HG03575 (cell line): Measurements from ENCODE around the gene MAGI2.
"Not testable (repeated sequence)": the region's sequence is repeated elsewhere in the genome, so short reads cannot be mapped to it uniquely, and the experiment has no call there.

ENCODE experiments used
- ATAC-seq: cut with Tn5 transposase; IDR thresholded peaks from one replicate; pipeline ENCODE4 v1.9.1; 2021; ENCODE audit not compliant: unreplicated experiment, insufficient number of reproducible peaks, low FRiP score; ENCODE audit errors: extremely low read depth

The MAGI2 gene

GRCh38 chr7:79452495-79453265 lies 787 bp downstream of the MAGI2 start:
- no peak for ATAC-seq

GRCh38 chr7:79452032-79452494 lies 1.4 kb downstream of the MAGI2 start:
- ATAC-seq, result no peak

GRCh38 chr7:79451580-79451979 lies 1.9 kb downstream of the MAGI2 start:
- no peak for ATAC-seq

- not testable (repeated sequence) for ATAC-seq
These were observed 10.7 kb downstream of the MAGI2 start for GRCh38 chr7:79442766-79443165.

- no peak for ATAC-seq
These were observed 17.1 kb downstream of the MAGI2 start for GRCh38 chr7:79436378-79436777.

DNA sequence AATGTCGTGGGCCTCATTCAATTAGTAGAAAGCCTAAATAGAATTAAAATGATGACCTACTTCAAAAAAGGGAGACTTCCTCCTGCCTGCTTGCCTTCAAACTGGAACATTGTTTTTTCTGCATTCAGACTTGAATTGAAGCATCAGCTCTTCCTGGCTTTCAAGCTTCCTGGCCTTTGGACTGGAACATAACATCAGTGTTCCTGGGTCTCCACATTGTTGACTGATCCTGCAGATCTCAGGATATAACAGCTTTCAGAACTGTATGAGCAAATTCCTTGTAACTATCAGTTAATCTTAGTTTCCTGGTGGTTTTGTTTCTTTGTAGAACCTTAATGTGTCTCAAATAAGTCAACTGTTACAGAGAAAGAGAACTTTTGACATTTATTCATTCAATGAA lies 18.6 kb downstream of the MAGI2 start:
- ATAC-seq, result no peak

DNA sequence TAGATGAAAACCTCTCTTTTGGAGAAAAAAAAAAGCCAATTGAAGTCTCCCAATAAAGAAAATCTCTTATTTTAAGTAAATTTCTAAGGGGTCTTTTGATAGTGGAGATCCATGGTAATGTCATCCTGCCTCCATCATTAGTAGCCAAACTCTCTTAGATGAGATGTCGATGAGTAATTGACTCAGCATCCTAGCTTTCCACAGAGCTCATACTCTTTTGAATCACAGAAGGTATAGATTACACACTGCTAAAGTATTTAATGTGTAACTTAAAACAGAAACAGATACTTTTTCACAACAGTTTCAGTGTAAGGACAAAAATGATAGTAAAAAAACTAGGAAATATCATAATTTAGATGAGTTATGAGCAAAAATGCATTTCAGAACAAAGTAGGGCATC lies 19.4 kb downstream of the MAGI2 start:
- ATAC-seq, result no peak

DNA sequence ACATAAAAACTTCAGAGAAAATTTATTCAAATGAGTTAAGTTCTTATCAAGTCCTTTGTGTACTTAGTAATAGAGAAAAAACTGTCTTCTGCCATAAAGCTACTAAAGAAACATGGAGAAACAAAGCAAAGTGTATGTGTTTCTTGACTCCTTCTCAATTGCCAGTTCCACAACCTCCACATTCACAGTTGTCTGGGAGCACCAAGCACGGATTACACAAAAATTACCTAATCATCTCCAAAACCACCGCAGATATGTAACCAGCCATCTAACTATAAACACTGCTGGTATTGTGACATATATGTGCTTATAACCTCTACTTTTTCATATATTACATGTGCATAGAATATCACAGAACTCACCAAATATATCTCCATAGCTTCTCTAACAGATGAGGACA lies 23.1 kb downstream of the MAGI2 start:
- ATAC-seq, result no peak

GRCh38 chr7:79425665-79426064 lies 27.8 kb downstream of the MAGI2 start:
- ATAC-seq, result no peak

GRCh38 chr7:79421751-79422150 lies 31.7 kb downstream of the MAGI2 start:
- no peak for ATAC-seq

- no peak for ATAC-seq
These were observed 33.0 kb downstream of the MAGI2 start for GRCh38 chr7:79420464-79420863.

DNA sequence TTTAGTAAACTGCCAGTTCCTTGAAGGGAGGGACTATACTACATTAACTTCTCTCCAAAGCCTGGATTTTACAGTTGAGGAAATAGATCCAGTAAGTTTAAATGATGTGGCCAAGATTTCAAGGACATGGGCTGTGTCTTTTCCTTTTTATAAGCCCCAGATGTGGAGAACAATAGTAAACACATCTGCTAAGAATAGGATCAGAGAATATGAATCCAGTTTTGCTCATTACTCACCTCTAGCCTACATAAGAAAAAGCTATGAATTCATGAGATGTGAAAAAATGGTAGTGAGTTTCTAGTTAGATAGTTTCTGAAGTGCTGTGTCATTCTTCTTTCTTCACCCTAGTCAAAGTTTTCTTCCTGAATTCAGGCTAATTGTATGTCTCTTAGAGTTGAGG lies 38.6 kb downstream of the MAGI2 start:
- no peak for ATAC-seq

DNA sequence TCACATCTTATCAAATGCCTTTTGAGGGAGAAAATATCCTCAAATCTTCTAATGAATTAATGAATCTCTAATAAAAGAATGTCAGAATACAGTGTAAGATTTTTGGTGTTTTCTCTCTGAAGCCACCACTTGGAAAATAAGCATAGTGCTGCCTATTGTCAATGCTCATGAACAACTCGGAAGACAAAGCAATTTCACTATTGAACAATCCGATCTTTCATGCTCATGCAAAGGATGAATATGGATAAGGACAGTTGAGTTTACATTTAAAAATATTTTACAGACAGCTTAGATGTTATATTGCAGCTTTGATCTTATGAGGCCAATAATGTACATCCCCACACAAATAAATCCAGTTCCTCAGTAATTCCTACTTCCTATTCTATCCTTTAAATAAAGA lies 40.6 kb downstream of the MAGI2 start:
- no peak for ATAC-seq

GRCh38 chr7:79412438-79412837 lies 41.0 kb downstream of the MAGI2 start:
- no peak for ATAC-seq

- ATAC-seq, result no peak
These were observed 43.1 kb downstream of the MAGI2 start for GRCh38 chr7:79410345-79410744.

GRCh38 chr7:79407351-79407750 lies 46.1 kb downstream of the MAGI2 start:
- no peak for ATAC-seq

- no peak for ATAC-seq
These were observed 47.1 kb downstream of the MAGI2 start for GRCh38 chr7:79406371-79406770.

DNA sequence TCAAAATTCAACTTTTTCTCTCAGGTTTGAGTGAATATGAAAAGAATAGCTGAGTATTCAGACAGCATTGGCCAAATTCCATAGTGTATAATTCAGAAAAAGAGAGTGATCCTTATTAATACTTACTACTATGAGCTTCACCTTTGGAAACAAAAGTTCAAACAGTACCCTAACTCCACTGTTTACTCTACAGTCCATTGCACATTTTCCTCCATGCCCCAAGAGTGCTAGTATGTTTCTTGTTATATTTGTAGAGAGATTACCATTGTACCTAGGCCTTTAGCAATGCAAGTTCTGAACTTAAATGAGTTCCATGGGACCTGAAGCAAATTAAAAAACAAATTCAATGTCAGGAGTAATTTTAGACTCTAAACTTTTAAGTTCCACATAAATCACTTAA lies 48.1 kb downstream of the MAGI2 start:
- no peak for ATAC-seq

- no peak for ATAC-seq
These were observed 49.6 kb downstream of the MAGI2 start for GRCh38 chr7:79403879-79404278.

DNA sequence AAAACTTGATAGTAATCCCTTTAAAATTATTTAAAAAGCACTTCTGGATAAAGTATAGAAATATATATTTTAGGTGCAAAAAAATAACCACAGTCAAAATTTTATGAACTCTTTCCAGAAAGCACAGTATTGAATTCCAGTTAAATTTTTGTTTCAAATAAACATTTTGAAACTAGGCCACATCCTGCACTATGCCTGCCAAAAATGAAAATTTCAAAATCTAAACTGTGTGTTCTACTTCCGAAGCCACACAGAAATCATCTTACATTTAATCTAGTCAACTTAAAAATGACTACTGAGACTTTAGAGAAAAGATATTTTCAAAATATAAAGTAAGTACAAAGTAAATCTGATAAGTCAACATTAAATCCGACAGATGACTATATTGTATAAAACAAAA lies 50.0 kb downstream of the MAGI2 start:
- no peak for ATAC-seq

DNA sequence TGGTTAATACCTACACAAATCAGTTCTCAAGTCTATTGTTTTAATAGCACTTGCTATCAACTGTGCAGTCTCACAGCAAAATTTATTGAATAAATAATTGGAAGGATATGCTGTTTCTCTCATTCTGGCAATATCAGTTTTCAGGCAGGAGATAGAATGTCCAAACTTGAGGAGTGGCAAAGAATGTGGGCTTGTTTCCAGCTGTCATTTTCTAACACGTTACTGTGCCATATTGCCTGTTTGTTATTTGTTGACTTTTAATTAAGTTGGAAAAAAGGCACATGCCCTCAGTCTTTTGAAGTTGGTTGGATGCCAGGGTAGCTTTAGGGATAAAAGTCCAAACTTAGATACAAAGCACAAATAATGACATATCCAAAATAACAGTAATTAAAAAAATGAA lies 52.2 kb downstream of the MAGI2 start:
- no peak for ATAC-seq
